ENCODE data around the gene DNAJC4. TPM values are rescaled to one million over a fixed set of nuclear protein-coding genes. Genes with fewer than 3 reads are reported as not detected.

DNAJC4 gene
- total and polyA plus RNA-seq, 9 of the 15 experiments (the other 6 are each of a cell fraction or from before 2014, with no cell fraction given), result 4.0 to 32.6 (median 19.9) TPM

DNA sequence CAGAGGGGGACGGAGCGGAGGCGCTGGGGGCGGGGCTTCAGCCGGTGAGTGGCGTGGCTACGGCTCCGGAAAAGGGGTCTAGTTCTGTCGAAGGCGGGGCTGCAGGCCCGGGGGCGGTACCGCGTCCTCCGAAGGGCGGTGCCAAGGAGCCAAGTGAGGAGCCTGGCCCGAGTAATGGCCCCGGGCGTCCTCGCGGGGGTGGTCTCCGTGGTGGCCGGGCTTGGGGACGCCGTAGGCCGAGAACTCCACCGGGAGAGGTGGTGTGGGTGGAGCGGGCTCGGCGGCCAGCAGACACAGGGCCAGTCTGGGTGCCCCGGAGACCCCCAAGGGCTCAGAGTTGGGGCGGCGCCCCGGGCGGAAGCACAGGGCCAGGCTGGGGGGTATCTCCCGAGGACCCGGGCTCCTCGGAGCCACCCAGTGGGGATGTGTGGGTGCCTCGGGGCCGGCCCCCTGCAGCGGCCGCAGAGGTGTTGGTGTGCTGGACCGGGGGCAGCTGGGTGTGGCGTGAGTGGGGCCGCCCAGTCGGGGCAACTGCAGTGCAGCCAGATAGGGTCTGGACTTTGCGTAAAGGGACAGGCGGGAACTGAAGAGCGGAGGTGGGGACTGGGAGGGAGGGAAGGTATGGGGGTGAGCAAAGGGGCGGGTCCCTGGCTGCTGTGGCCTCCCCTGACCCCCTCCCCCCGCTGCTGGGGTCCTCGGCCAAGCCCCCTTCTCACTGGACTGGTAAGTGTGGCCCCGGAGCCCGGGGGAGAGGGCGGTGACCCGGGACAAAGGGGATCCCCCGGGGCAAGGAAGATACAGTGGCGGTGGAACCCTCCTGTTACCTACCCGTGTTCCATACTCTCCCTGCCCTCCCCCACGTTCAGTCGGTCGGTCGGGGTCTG, 11.4 kb downstream of the DNAJC4 start (continued):
- no peak for TF ChIP-seq NEUROD1 (IDR thresholded peaks at IDR 0.05; ENCODE audit: borderline replicate concordance, low read depth, low read length, partially characterized antibody)
- peak; percentile 53 to 79 for TF ChIP-seq MAZ (CRISPR knock-in tag; conservative IDR thresholded peaks at IDR 0.05 in 1 of 2, IDR thresholded peaks at IDR 0.05 in 1 of 2)
- no peak for TF ChIP-seq IRF2 (CRISPR knock-in tag; IDR thresholded peaks at IDR 0.05)
- no peak for TF ChIP-seq SRSF3 (IDR thresholded peaks at IDR 0.05; ENCODE audit: insufficient read depth, low read length)
- no peak for TF ChIP-seq PPARD (CRISPR knock-in tag; IDR thresholded peaks at IDR 0.05)
- no peak for TF ChIP-seq ZNF134 (CRISPR knock-in tag; conservative IDR thresholded peaks at IDR 0.05)
- TF ChIP-seq CHD4 (IDR thresholded peaks at IDR 0.05; ENCODE audit: insufficient read depth, insufficient replicate concordance, low read depth, low read length, poor library complexity, severe bottlenecking), result no peak

DNA sequence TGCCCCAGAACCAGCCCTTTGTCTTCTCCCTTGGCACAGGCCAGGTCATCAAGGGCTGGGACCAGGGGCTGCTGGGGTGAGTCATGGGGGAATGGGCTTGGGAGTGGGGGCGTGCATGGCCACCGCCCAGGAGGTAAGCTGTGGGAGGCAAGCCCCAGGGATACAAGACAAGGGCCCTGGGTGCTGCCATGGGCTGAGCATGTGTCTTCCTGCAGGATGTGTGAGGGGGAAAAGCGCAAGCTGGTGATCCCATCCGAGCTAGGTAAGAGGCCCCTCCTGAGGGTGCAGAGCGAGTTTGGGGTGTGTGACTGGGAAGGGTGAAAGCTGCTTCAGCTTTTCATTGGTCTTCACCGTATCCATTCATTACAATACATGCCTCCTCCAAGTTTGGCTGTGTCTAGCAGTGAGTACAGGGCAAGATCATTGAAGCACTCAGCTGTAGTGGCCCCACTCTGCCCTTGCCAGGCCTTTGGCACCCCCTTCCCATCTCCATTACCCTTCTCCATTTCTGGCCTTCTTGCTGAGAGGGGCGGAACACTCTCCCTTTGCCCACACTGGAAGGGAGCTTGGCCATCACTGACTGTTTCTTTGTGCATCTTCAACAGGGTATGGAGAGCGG, 13.0 kb downstream of the DNAJC4 start:
- no peak overlapping the region for H2AFZ ChIP-seq (ENCODE audit: low read depth, low read length)
- peak overlapping the region; percentile 92 for H3K4me2 ChIP-seq (ENCODE audit: insufficient read depth, low read length)
- H4K20me1 ChIP-seq (replicated peaks; ENCODE audit: control insufficient read depth, insufficient read depth, low read length), result 0 out of 2 replicates have a peak, but pooled peaks cover 3% of the 10 kb centered on the region
- CTCF ChIA-PET (ENCODE audit: low intra/inter-chr PET ratio), result no interaction called here
- H3K79me2 ChIP-seq (ENCODE audit: control insufficient read depth, insufficient read depth, low read length), result peaks cover 60% of the 10 kb centered on the region
- POLR2A ChIA-PET, result interaction anchor here (0.7 to 7.8 kb wide), 13 partner anchors 8 to 135 kb away, joined by 3 to 58 read pairs (median 3); partner anchors contain the start of genes NUDT22, PLCB3 and TRPT1
- peak overlapping the region; percentile 99; the same call in 1 of the 2 replicates for H3K4me3 ChIP-seq
- H3K27me3 ChIP-seq (ENCODE audit: control insufficient read depth in 2 of 2, insufficient read depth in 2 of 2, low read length in 2 of 2), result no peaks in the 10 kb centered on the region
- DNase-seq (ENCODE audit: extremely low read depth in 1 of 4, low spot score in 3 of 4) (peak in 1 of 4 experiments; percentile 51), FAIRE-seq (no peak), ATAC-seq (no peak)
- in situ Hi-C loops (cut with MboI), result no loop called here
- no peaks in the 10 kb centered on the region for H3K9me1 ChIP-seq (ENCODE audit: control insufficient read depth, insufficient read depth, low read length)
- H3K9me3 ChIP-seq (replicated peaks; ENCODE audit: control insufficient read depth, insufficient read depth, low read depth, low read length), result no peaks in the 10 kb centered on the region
- peak overlapping the region; percentile 91 to 97 for H3K9ac ChIP-seq (ENCODE audit: insufficient read depth in 1 of 2, low read depth in 2 of 2, low read length in 2 of 2)
- peaks cover 57% of the 10 kb centered on the region for H3K36me3 ChIP-seq (ENCODE audit: control insufficient read depth, insufficient read depth, low read length)
- BruUV-seq (replicated peaks), result no TSS peak
- peak overlapping the region; percentile 95 for H3K27ac ChIP-seq (ENCODE audit: extremely low read depth, low read depth, low read length)
- peaks cover 34 to 79% of the 10 kb centered on the region in 2 experiments for H3K4me1 ChIP-seq (replicated peaks in 1 of 2; ENCODE audit: control insufficient read depth in 2 of 2, insufficient read depth in 2 of 2, low read length in 2 of 2)
- intact Hi-C loops (cut with micrococcal nuclease), result loop anchor here (10.0 kb wide), 1 partner anchor 61 kb away; the partner anchor contains the start of genes CATSPERZ and ESRRA
- 67% methylated on average over 8 of the region's 8 CpGs for WGBS (ENCODE audit: insufficient coverage, low coverage, missing lambda C conversion rate)
- TF ChIP-seq MAFG (tag; conservative IDR thresholded peaks at IDR 0.05) (no peak), SUPT5H (IDR thresholded peaks at IDR 0.05) (peak; percentile 51), FOXA1 (IDR thresholded peaks at IDR 0.05; ENCODE audit: borderline replicate concordance) (no peak), POLR2G (IDR thresholded peaks at IDR 0.05; ENCODE audit: low read depth, low read length) (peak; percentile 67), HNRNPK (IDR thresholded peaks at IDR 0.05; ENCODE audit: low read depth, low read length, poor library complexity, severe bottlenecking) (no peak), POLR2A (conservative IDR thresholded peaks at IDR 0.05) (peak; percentile 63), GATAD2B (IDR thresholded peaks at IDR 0.05; ENCODE audit: borderline replicate concordance) (no peak), EGR1 (conservative IDR thresholded peaks at IDR 0.05) (peak; percentile 76)
- TF ChIP-seq, protein P1, sequence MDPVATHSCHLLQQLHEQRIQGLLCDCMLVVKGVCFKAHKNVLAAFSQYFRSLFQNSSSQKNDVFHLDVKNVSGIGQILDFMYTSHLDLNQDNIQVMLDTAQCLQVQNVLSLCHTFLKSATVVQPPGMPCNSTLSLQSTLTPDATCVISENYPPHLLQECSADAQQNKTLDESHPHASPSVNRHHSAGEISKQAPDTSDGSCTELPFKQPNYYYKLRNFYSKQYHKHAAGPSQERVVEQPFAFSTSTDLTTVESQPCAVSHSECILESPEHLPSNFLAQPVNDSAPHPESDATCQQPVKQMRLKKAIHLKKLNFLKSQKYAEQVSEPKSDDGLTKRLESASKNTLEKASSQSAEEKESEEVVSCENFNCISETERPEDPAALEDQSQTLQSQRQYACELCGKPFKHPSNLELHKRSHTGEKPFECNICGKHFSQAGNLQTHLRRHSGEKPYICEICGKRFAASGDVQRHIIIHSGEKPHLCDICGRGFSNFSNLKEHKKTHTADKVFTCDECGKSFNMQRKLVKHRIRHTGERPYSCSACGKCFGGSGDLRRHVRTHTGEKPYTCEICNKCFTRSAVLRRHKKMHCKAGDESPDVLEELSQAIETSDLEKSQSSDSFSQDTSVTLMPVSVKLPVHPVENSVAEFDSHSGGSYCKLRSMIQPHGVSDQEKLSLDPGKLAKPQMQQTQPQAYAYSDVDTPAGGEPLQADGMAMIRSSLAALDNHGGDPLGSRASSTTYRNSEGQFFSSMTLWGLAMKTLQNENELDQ (CRISPR knock-in tag; IDR thresholded peaks at IDR 0.05; ENCODE audit: borderline replicate concordance), result no peak
